Islet precursor cell (in vitro differentiated cells): Measurements from ENCODE around the gene GTF3C1.

Experiments
- DNase-seq: peaks from one replicate; pipeline ENCODE4 v3.0.0-alpha.2; 2018

Gene GTF3C1

DNA sequence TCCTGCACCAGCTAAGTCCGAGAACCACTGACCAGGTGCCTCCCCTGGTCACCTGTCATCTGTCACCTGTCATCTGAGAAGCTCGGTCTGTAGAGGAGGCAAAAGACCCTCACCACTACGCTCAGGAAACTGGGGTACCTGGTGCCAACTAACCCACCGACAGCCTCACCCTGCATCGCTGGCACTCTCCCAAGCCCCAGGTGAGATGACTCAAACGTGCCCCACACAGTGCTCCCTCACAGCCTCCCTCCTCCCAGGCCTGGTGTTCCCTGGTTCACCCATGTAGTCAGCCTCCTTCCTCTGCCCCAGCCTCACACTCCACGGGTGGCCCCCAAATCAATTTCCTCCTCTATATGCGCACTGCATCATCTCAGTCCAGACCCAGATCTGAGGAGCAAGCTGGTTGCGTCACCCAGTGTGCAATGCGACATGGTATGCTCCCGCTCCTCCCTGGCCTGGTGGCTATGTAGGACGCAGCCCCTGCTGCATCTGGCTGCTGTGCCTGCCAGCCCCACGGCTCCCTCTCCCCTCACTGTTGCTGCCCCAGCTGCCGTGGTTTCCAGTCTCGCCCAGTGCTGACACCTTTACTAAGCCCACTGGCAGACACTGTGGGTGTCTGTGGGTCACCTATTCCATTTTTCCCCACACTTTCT is 68.3 kb downstream of the GTF3C1 start:
- DNase-seq: no peak

GRCh38 chr16:27480761-27481160 is 69.0 kb downstream of the GTF3C1 start:
- no peak for DNase-seq

DNA sequence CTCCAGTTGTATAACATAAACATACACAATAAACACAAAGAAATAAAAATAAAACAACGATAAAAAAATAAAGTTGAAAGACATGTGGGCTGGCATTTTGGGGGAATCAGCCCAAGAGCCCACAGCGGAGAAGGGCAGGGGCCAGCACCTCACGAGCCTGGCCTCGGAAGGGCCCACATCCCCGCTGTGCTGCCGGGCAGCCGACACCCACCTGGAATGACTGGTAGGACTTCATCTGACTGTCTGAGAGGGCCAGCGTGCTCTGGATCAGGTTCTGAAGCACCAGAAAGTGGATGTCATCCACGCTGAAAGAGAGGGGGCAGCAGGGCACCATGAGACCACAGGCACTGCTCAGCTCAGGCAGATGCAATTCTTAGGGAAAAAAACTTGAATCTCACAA is 73.5 kb downstream of the GTF3C1 start:
- no peak for DNase-seq

- peak; percentile 89 for DNase-seq
These were observed 74.2 kb downstream of the GTF3C1 start for GRCh38 chr16:27475561-27475960.

- no peak for DNase-seq
These were observed 74.8 kb downstream of the GTF3C1 start for GRCh38 chr16:27474921-27475320.

GRCh38 chr16:27474041-27474440 is 75.7 kb downstream of the GTF3C1 start:
- no peak for DNase-seq

DNA sequence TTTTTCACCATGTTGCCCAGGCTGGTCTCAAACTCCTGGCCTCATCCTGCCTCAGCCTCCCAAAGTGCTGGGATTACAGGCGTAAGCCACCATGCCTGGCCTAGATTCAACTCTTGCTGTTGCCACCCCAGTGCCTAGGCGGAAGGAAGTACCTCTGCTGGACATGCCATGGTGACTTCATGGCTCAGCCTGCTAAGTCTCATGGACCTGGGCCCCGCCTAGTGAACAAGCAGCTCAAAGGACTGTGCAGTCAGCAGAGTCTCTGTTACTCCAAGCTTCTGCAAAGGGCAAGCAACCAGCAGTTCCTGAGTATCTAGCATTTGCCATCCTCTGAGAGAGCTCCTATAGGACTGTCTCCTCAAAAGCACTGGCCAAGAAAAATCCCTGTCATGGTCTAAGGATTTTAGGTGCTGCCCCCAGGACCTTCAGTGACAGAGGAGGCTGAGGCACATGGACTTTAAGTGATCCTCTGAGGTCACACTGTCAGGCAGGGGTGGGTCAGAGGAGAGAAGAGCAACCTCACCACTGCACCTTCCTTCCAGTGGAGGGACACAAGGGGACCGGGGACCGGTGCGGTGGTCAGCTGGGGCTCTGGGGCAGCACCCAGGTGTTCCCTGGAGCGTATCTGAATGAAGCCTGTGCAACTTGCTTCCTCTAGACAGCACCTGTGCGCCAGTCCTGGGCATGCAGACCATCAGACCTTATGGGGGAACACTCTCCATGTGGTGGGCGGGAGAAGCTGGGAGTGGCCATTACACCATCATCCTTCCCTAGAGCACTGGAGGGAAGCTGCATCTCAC is 76.4 kb downstream of the GTF3C1 start:
- no peak for DNase-seq

GRCh38 chr16:27472091-27473020 is 77.4 kb downstream of the GTF3C1 start:
- no peak for DNase-seq

- no peak for DNase-seq
These were observed 78.1 kb downstream of the GTF3C1 start for GRCh38 chr16:27471661-27472060.

GRCh38 chr16:27470567-27471431 is 78.9 kb downstream of the GTF3C1 start:
- DNase-seq: peak; percentile 88

DNA sequence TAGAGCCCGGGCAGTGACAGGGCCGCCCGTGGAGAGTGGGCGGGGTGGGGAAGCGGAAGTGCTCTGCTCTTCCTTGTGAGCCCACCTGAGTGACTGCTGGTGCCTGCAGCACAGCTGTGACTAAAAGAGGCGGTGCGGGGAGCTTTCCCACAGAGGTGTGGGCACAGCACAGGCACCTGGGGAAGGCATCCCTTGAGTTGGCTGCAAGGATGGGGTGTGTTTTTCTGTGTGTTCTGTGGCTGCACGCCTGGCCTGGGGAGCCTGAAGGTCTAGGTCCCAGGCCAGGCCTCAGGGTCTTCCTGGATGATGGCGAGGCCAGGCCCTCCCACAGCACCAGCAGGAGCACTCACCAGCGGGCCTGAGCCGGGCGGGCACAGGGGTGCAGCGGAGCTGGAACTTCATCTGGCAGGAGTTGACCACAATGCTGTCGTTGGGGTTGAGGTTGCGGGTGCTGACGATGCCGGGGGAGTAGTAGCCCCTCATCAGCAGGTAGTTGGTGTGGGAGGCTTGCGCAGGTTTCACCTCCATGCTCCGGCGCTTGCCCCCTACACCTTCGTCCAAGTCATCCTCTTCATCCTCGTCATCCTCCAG is 80.7 kb downstream of the GTF3C1 start:
- no peak for DNase-seq

DNA sequence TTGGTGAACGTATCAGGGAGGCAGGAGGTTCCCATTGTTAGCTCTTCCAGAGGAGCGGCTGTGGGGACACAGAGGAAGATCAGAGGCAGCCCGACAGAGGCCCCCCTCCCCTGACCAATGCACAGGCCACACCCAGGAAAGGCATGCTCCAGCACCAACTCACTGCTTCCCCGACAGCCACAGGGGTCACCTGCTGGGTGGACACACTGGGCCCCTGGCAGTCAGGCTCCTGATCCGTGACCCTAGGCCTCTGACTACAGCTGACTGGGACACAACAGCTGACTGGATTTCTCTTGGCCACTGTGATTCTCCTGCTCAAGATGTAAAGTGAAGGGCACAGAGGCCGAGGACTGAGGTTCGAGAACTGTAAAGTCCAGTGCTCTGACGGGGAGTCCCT is 84.2 kb downstream of the GTF3C1 start:
- no peak for DNase-seq

DNA sequence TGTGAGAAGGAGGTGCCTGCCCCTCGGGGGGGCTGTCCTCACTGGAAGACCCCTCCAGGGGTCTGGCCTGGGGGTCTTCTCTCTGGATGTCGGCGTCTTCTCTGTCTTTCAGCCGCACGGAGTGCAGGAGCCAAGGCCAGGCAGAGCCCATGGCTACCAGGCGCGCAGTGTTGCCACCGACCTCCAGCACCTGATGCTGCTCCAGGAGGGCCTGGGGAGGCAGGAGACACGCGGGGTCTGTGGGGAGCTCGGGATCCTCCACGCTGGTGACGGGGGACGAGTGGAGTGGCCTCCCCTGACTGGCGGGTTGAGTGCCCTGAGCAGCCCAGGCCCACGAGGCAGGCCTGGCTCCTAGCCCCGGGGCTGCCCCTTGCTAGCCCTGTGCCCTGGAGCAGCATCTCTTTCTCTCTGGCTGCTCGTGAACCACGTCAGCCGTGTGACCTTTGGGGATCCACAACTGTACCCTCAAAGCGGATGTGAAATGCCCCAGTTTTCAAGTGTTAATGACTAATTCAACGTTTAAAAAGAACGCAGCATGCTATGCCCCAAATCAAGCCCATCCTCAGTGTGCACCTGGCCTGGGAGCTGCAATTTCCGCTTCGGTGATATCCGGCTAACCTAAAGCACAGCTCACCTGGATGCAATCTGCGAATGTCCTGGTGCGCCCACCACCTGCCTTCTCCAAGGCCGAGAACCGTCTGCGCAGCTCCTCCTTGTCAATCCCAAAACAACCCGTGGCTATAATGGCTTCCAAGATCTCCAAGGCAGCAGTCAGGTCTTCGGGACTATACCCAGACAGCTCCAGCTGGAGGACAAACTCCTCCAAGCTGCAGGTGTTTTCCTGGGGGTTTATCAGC is 84.9 kb downstream of the GTF3C1 start:
- DNase-seq: no peak

DNA sequence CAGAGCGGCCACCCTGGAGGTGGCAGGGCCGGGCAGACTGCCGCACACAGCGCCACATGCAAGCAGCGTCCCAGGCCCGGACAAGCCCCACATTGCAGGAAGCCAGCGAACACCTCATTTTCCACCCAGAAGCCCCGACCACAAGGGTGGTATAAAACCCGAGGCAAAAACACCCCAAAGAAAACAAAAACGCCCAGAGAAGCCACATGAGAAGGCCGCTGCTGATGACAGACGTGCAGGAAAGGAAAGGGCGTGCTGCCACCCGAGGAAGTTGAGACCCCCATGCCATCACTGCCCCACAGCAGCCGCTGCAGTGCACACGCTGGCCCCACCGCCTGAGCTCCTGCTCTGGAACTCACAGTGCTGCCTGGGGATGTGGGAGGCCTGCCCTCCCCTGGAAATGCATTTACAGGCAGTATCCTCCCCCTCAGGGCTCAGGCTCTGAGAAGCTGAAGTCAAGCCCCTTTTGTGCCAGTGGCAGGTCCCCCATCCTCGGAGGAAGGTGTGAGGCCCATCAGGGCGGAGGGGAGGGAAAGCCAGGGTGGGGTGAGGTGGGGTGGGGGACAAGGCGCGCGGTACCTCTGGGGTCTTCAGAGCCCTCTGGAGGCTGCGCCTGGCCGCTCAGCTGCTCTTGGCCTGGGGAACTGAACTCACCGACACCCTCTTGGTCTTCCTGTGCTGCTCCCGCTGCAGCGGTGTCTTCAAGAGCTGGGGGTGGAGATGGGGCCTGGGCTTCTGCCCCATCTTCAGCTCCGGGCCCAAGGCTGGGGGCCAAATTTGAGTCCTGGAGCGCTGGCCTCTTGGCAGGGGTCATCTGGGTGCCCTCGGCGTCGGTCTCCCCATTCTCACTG is 85.7 kb downstream of the GTF3C1 start:
- no peak for DNase-seq

DNA sequence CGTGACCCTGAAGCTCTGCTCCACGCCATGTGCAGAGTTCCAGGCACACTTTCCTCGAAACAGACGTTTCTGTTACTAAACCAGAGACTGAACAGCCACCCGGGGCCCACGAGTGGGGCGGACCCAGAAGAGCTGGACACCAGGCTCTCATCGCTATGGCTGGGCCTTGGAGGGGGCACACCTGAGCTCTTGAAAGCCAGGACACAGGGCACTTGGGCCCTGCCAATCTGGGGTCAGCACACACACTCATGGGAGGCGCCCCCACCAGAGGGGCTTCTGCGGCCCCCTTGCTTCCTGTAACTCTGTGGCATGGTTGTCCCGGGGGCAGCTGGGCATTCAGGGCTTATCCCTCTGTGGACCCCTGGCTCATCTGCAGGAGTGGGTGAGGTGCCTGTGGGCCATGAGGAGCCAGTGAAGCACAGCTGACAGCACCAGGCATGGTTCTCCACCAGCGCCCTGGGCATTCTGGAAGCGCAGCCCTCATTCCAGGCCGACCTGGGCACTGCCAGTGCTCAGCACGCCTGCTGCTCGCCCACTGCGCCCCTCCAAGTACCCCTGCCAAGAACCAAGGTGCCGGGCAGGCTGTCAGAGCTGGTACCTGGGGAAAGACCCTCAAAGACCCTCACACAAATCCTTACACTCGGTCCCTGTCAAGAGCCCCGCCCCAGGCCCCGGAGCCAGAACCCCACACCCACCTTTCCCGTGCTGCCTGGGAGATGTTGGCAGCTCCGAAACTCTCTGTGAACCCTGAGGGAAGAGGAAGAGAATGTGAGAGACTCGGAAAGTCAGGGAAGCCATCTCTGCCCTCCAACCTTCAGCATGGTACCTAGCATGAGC is 86.6 kb downstream of the GTF3C1 start:
- no peak for DNase-seq

- DNase-seq: no peak
These were observed 87.4 kb downstream of the GTF3C1 start for GRCh38 chr16:27462200-27462845.

DNA sequence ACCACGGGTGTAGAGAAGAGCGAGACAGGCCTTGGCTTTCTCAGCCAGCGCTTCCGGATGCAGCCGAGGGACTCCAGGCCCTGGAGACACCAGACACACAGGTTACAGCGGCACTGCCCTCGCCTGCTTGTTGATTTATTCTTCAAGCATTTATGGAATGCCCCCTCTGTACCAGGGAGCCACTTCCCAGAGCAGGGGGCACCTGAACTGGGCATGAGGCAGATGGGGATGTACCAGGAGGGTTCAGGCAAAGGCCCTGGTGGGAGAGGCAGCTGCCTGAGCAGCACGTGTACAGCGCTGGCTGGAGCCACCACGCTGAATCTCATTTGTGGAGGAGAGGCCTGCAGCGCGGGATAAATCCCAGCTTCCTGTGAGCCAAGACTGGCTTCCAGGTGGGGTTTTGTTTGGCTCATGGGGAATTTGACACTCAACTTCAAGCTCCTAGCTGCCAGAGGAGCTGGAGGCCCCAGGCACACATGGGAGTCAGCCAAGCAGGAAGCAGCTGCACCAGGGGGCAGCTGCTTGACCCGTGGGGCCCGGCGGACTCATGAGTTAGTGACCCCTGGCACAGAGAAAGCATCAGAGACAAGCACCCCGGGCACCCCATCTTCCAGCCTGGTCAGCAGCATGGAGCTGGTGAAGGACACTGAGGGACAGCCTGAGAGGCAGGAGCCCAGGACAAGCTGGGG is 88.1 kb downstream of the GTF3C1 start:
- no peak for DNase-seq
